IMR-90 (cell line): Measurements from ENCODE around the gene FNTB. TPM values are rescaled to one million over a fixed set of nuclear protein-coding genes. Genes with fewer than 3 reads are reported as not detected.

Experiments used
- ATAC-seq: fragments of 200-7000 bp; cut with Tn5 transposase; 2 replicates; pipeline ENCODE4 v1.9.1; 2020; ENCODE audit warnings: low read depth, mild to moderate bottlenecking, moderate library complexity
- BruUV-seq: library from RNA; stranded (reverse); fragments of 400-500 nt; replicated peaks from 2 replicates; lab custom pipeline; 2021; lab: Mats Ljungman, UMichigan
- CTCF ChIA-PET: fragments of 300-600 bp; formaldehyde crosslinking; extraction: SDS; loops from one replicate; lab custom pipeline; 2021; ENCODE audit warnings: antibody characterized with exemption; lab: Yijun Ruan, JAX
- POLR2A ChIA-PET: fragments of 300-600 bp; sonication (Branson Sonifier 250); formaldehyde crosslinking; loops from one replicate; lab custom pipeline; 2022; ENCODE audit warnings: antibody characterized with exemption; ENCODE audit not compliant: unreplicated experiment; lab: Charles Lee
- DNase-seq: peaks from one replicate; pipeline ENCODE4 v3.0.0; 2013
- H2AFZ ChIP-seq: replicated peaks from 2 replicates; pipeline ENCODE3; 2013; ENCODE audit warnings: low read length, mild to moderate bottlenecking; ENCODE audit not compliant: poor library complexity
- H2AK5ac ChIP-seq: 2 replicates; pipeline ENCODE4 v1.6.1; 2013; ENCODE audit warnings: low read depth, low read length, inconsistent platforms
- H2AK9ac ChIP-seq: replicated peaks from 2 replicates; pipeline ENCODE3; 2013; ENCODE audit warnings: mild to moderate bottlenecking, low read depth, low read length, moderate library complexity; ENCODE audit not compliant: poor library complexity
- H2BK120ac ChIP-seq: 2 replicates; pipeline ENCODE4 v1.6.1; 2013; ENCODE audit warnings: low read depth, low read length, inconsistent platforms
- H2BK15ac ChIP-seq: 3 replicates; pipeline ENCODE4 v1.6.1; 2013; ENCODE audit warnings: low read depth, low read length, inconsistent platforms
- H2BK20ac ChIP-seq: 2 replicates; pipeline ENCODE4 v1.6.1; 2013; ENCODE audit warnings: low read depth, mild to moderate bottlenecking, inconsistent platforms, low read length, moderate library complexity
- H2BK5ac ChIP-seq: 2 replicates; pipeline ENCODE4 v1.6.1; 2013; ENCODE audit warnings: mild to moderate bottlenecking, low read depth, low read length, inconsistent platforms; ENCODE audit not compliant: poor library complexity, severe bottlenecking
- H3K14ac ChIP-seq: replicated peaks from 2 replicates; pipeline ENCODE4 v1.6.1; 2013; ENCODE audit warnings: low read depth, low read length, inconsistent platforms
- H3K18ac ChIP-seq: 2 replicates; pipeline ENCODE4 v1.6.1; 2013; ENCODE audit warnings: low read depth, low read length, control low read depth
- H3K23ac ChIP-seq: 2 replicates; pipeline ENCODE4 v1.6.1; 2013; ENCODE audit warnings: low read depth, low read length, inconsistent platforms
- H3K27ac ChIP-seq: 2 replicates; pipeline ENCODE4 v1.5.1; 2013; ENCODE audit warnings: mild to moderate bottlenecking, control low read depth, low read length; ENCODE audit not compliant: insufficient read depth
- H3K27me3 ChIP-seq: 2 replicates; pipeline ENCODE4 v1.6.1; 2013; ENCODE audit warnings: low read length; ENCODE audit not compliant: control insufficient read depth, insufficient read depth
- H3K36me3 ChIP-seq: 2 replicates; pipeline ENCODE4 v1.6.1; 2013; ENCODE audit warnings: low read length, mixed read lengths; ENCODE audit not compliant: control insufficient read depth, insufficient read depth
- H3K4ac ChIP-seq: 2 replicates; pipeline ENCODE4 v1.6.1; 2013; ENCODE audit warnings: low read depth, low read length, inconsistent platforms
- H3K4me1 ChIP-seq: 2 replicates; pipeline ENCODE4 v1.6.1; 2013; ENCODE audit warnings: low read length, mixed read lengths; ENCODE audit not compliant: control insufficient read depth, insufficient read depth
- H3K4me2 ChIP-seq: 2 replicates; pipeline ENCODE4 v1.6.1; 2013; ENCODE audit warnings: low read depth, mild to moderate bottlenecking, control low read depth, low read length, moderate library complexity
- H3K4me3 ChIP-seq: 2 replicates; pipeline ENCODE4 v1.5.1; 2013; ENCODE audit warnings: low read depth, mild to moderate bottlenecking, control low read depth, low read length, moderate library complexity; ENCODE audit not compliant: insufficient read depth
- H3K56ac ChIP-seq: 2 replicates; pipeline ENCODE4 v1.6.1; 2013; ENCODE audit warnings: low read length, inconsistent platforms; ENCODE audit not compliant: insufficient read depth; ENCODE audit errors: extremely low read depth
- H3K79me1 ChIP-seq, 2 experiments: 2 replicates each; pipeline ENCODE4 v1.6.1; 2013; ENCODE audit warnings: low read length in 2 of 2, inconsistent platforms in 1 of 2, low read depth in 1 of 2
- H3K9ac ChIP-seq: 2 replicates; pipeline ENCODE4 v1.6.1; 2013; ENCODE audit warnings: low read depth, low read length, control low read depth
- H3K9me1 ChIP-seq: 2 replicates; pipeline ENCODE4 v1.6.1; 2013; ENCODE audit warnings: low read length, inconsistent platforms; ENCODE audit not compliant: insufficient read depth
- H3K9me3 ChIP-seq: 2 replicates; pipeline ENCODE4 v1.6.1; 2013; ENCODE audit warnings: low read length; ENCODE audit not compliant: control insufficient read depth, insufficient read depth
- H4K20me1 ChIP-seq: 2 replicates; pipeline ENCODE4 v1.6.1; 2013; ENCODE audit warnings: low read length, inconsistent platforms; ENCODE audit not compliant: insufficient read depth
- H4K5ac ChIP-seq: 2 replicates; pipeline ENCODE4 v1.6.1; 2013; ENCODE audit warnings: mild to moderate bottlenecking, low read depth, low read length, control low read depth
- H4K8ac ChIP-seq, 2 experiments: 2 replicates each; pipeline ENCODE4 v1.6.1; 2013; ENCODE audit warnings: low read depth in 2 of 2, low read length in 2 of 2, control low read depth in 1 of 2, inconsistent platforms in 1 of 2
- H4K91ac ChIP-seq: 2 replicates; pipeline ENCODE4 v1.6.1; 2013; ENCODE audit warnings: low read depth, low read length, inconsistent platforms; ENCODE audit not compliant: insufficient read depth
- BHLHE40 ChIP-seq: fragments of 150-350 bp; IDR thresholded peaks from 2 replicates; pipeline ENCODE4 v1.6.1; 2016; ENCODE audit warnings: mild to moderate bottlenecking, low read depth, low read length
- CEBPB ChIP-seq: IDR thresholded peaks from 2 replicates; pipeline ENCODE4 v1.6.1; 2012; ENCODE audit warnings: low read depth, low read length, improper control_type of control experiment
- CHD1 ChIP-seq: IDR thresholded peaks from 2 replicates; pipeline ENCODE4 v1.6.1; 2012; ENCODE audit warnings: low read depth, low read length, improper control_type of control experiment
- CTCF ChIP-seq: conservative IDR thresholded peaks from 2 replicates; pipeline ENCODE4 v1.5.1; 2012; ENCODE audit warnings: mild to moderate bottlenecking, low read depth, low read length, improper control_type of control experiment
- ELK1 ChIP-seq: fragments of 150-350 bp; IDR thresholded peaks from 2 replicates; pipeline ENCODE4 v1.6.1; 2016; ENCODE audit warnings: low read depth, mild to moderate bottlenecking, low read length, moderate library complexity, borderline replicate concordance
- FOS ChIP-seq: fragments of 150-350 bp; IDR thresholded peaks from 2 replicates; pipeline ENCODE4 v1.6.1; 2016; ENCODE audit warnings: low read depth, low read length
- MAFK ChIP-seq: IDR thresholded peaks from 2 replicates; pipeline ENCODE4 v1.6.1; 2012; ENCODE audit warnings: low read depth, low read length, improper control_type of control experiment
- MAZ ChIP-seq: IDR thresholded peaks from 2 replicates; pipeline ENCODE4 v1.6.1; 2012; ENCODE audit warnings: low read depth, mild to moderate bottlenecking, low read length, improper control_type of control experiment, moderate library complexity, borderline replicate concordance
- MXI1 ChIP-seq: IDR thresholded peaks from 2 replicates; pipeline ENCODE4 v1.6.1; 2012; ENCODE audit warnings: low read depth, mild to moderate bottlenecking, low read length, moderate library complexity, borderline replicate concordance
- NFE2L2 ChIP-seq: fragments of 150-350 bp; IDR thresholded peaks from 2 replicates; pipeline ENCODE4 v1.6.1; 2016; ENCODE audit warnings: low read depth, mild to moderate bottlenecking, low read length
- POLR2A ChIP-seq: IDR thresholded peaks from 2 replicates; pipeline ENCODE4 v1.6.1; 2012; ENCODE audit warnings: mild to moderate bottlenecking, low read depth, low read length
- RAD21 ChIP-seq: IDR thresholded peaks from 2 replicates; pipeline ENCODE4 v1.6.1; 2012; ENCODE audit warnings: low read length, improper control_type of control experiment
- RCOR1 ChIP-seq: IDR thresholded peaks from 2 replicates; pipeline ENCODE4 v1.6.1; 2012; ENCODE audit warnings: mild to moderate bottlenecking, low read length, improper control_type of control experiment; ENCODE audit not compliant: insufficient replicate concordance
- RFX5 ChIP-seq: IDR thresholded peaks from 2 replicates; pipeline ENCODE4 v1.8.0; 2012; ENCODE audit warnings: low read depth, mild to moderate bottlenecking, low read length, moderate library complexity
- SMC3 ChIP-seq: fragments of 150-350 bp; IDR thresholded peaks from 2 replicates; pipeline ENCODE4 v1.6.1; 2016; ENCODE audit warnings: low read depth, mild to moderate bottlenecking, antibody characterized with exemption, low read length, moderate library complexity
- USF2 ChIP-seq: fragments of 150-350 bp; IDR thresholded peaks from 2 replicates; pipeline ENCODE4 v1.6.1; 2017; ENCODE audit warnings: mild to moderate bottlenecking, antibody characterized with exemption, low read length, low read depth
- WGBS, 2 experiments: methylation state at CpG; one replicate each; pipeline versions ENCODE4 v1.1.5 to v1.1.7; 2013; ENCODE audit warnings: missing lambda C conversion rate in 2 of 2; ENCODE audit not compliant: insufficient read length in 1 of 2; ENCODE audit errors: extremely low coverage in 2 of 2; 5-methylcytosine and 5-hydroxymethylcytosine counted together
- dilution Hi-C: fragments of 300-500 bp; cut with HindIII; formaldehyde crosslinking; loops from one replicate; pipeline ENCODE4 v1.14.3; 2018; ENCODE audit warnings: low sequenced_read_pairs; ENCODE audit not compliant: unreplicated experiment
- in situ Hi-C: fragments of 300-500 bp; cut with MboI; formaldehyde crosslinking; loops from 3 replicates; pipeline ENCODE4 v1.14.3; 2019; ENCODE audit warnings: low sequenced_read_pairs, inconsistent platforms, mixed read lengths
- intact Hi-C: fragments of 100-400 bp; cut with micrococcal nuclease; formaldehyde crosslinking; loops from 2 replicates; pipeline ENCODE4 v1.10.0; 2022
- polyA plus RNA-seq, 3 experiments: library from polyadenylated mRNA; depleted of rRNA; stranded (reverse); fragments of >200 nt; gene quantifications; 2 replicates each; pipeline ENCODE4 v1.2.3, GENCODE V29; 2012; ENCODE audit warnings: low replicate concordance in 1 of 3
- total RNA-seq: library from RNA; depleted of rRNA; stranded (reverse); fragments of >200 nt; gene quantifications from 2 replicates; pipeline ENCODE4 v1.2.3, GENCODE V29; 2012

The FNTB gene
- total and polyA plus RNA-seq, 2 of the 4 experiments (the other 2 are of a cell fraction), result 9.9 to 18.5 TPM

GRCh38 chr14:65052832-65053231 lies 66.1 kb downstream of the FNTB start:
- Histone ChIP-seq H4K91ac (no peak overlapping the region), H2BK20ac (no peak overlapping the region), H3K4me1 (no peaks in the 10 kb centered on the region), H3K27me3 (no peaks in the 10 kb centered on the region), H3K23ac (no peak overlapping the region), H3K9me3 (no peaks in the 10 kb centered on the region), H4K20me1 (no peaks in the 10 kb centered on the region; the same call in 1 of the 2 replicates), H2BK5ac (no peak overlapping the region), H3K36me3 (peaks cover 23% of the 10 kb centered on the region), H4K5ac (no peak overlapping the region), H3K4me2 (no peak overlapping the region), H3K4me3 (no peak overlapping the region), H3K9me1 (peaks cover 2% of the 10 kb centered on the region; the same call in 1 of the 2 replicates), H4K8ac (no peak overlapping the region), H3K56ac (no peak overlapping the region), H3K27ac (no peak overlapping the region), H2AFZ (no peak overlapping the region), H2BK120ac (no peak overlapping the region), H3K18ac (no peak overlapping the region), H2AK9ac (no peak overlapping the region), H3K4ac (no peak overlapping the region), H3K9ac (no peak overlapping the region), H3K79me1 (no peaks in the 10 kb centered on the region), H2AK5ac (no peak overlapping the region), H3K14ac (no peak overlapping the region), H2BK15ac (no peak overlapping the region)
- CTCF ChIA-PET, result no interaction called here
- TF ChIP-seq MAZ, result no peak
- TF ChIP-seq BHLHE40, result no peak
- no peak for TF ChIP-seq FOS
- no peak for TF ChIP-seq RCOR1
- no peak for TF ChIP-seq SMC3
- TF ChIP-seq MXI1, result no peak
- no peak for TF ChIP-seq USF2
- no peak for TF ChIP-seq CTCF
- no peak for TF ChIP-seq POLR2A
- no peak for TF ChIP-seq MAFK
- no peak for TF ChIP-seq RFX5
- TF ChIP-seq ELK1, result no peak
- no peak for TF ChIP-seq RAD21
- no peak for TF ChIP-seq CEBPB
- no peak for TF ChIP-seq CHD1
- no peak for TF ChIP-seq NFE2L2
- intact Hi-C loops (no loop called here), in situ Hi-C loops (no loop called here), dilution Hi-C loops (no loop called here)
- DNase-seq (no peak), ATAC-seq (no peak)
- POLR2A ChIA-PET, result no interaction called here
- WGBS, 2 experiments, result 87% methylated on average over 3 of the region's 4 CpGs; no CpG with 5 or more reads in 1 of the 2 experiments
- BruUV-seq, result no TSS peak
